Mesodermal cell (in vitro differentiated cells): ENCODE measurements around the gene RIC3.

ENCODE experiments used
- H3K27ac ChIP-seq: 2 replicates; pipeline ENCODE4 v1.7.0; 2013; ENCODE audit warnings: mild to moderate bottlenecking, low read depth, low read length, moderate library complexity; ENCODE audit not compliant: severe bottlenecking
- H3K36me3 ChIP-seq: 2 replicates; pipeline ENCODE4 v1.7.1; 2013; ENCODE audit warnings: mild to moderate bottlenecking, low read length, moderate library complexity; ENCODE audit not compliant: control insufficient read depth, insufficient read depth
- H3K4me1 ChIP-seq: one replicate; pipeline ENCODE4 v1.7.1; 2013; ENCODE audit warnings: mild to moderate bottlenecking, low read length; ENCODE audit not compliant: insufficient read depth, control insufficient read depth, poor library complexity, severe bottlenecking
- H3K4me3 ChIP-seq: 2 replicates; pipeline ENCODE4 v1.7.0; 2013; ENCODE audit warnings: low read length, control low read depth, mild to moderate bottlenecking; ENCODE audit not compliant: insufficient read depth, poor library complexity, severe bottlenecking; ENCODE audit errors: extremely low read depth
- H3K9me3 ChIP-seq: 2 replicates; pipeline ENCODE4 v1.7.1; 2013; ENCODE audit warnings: mild to moderate bottlenecking, low read length, moderate library complexity; ENCODE audit not compliant: control insufficient read depth
- WGBS, 2 experiments: methylation state at CpG; one replicate each; pipeline ENCODE4 v1.1.5; 2013; ENCODE audit warnings: missing lambda C conversion rate in 2 of 2; ENCODE audit not compliant: insufficient coverage in 2 of 2; 5-methylcytosine and 5-hydroxymethylcytosine counted together

The RIC3 gene

DNA sequence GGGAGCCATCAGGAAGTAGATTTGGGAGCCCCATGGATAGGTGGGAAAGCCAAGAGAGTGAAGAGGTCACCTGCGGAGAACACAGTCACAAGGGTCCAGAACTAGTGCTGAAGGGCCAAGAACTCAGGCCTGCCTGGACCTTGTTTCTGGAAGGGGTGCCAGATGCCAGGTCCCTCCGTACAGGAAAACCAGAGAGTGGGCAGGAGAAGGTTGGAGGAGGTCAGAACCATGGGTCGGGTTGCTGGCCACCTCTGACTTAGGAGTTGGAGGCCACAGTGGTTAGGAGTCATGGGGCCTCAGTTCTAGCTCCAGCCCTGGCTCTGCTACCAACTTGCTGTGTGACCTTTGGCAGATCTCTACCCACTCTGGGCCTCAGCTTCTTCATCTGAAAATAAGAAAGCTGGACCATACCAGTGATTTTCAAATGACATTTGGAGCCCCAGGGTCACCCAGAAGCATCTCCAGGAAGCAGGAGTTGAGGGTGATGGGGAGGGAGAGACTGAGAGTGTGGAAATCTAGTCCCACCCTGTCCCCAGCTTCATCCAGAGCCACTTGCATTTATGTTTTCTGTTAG is 108.6 kb downstream of the RIC3 start:
- Histone ChIP-seq H3K9me3 (no peaks in the 10 kb centered on the region), H3K4me1 (no peaks in the 10 kb centered on the region), H3K4me3 (no peak overlapping the region), H3K27ac (no peak overlapping the region), H3K36me3 (no peaks in the 10 kb centered on the region)
- WGBS, 2 experiments: 91 to 97% methylated on average over 3 of the region's 3 CpGs

DNA sequence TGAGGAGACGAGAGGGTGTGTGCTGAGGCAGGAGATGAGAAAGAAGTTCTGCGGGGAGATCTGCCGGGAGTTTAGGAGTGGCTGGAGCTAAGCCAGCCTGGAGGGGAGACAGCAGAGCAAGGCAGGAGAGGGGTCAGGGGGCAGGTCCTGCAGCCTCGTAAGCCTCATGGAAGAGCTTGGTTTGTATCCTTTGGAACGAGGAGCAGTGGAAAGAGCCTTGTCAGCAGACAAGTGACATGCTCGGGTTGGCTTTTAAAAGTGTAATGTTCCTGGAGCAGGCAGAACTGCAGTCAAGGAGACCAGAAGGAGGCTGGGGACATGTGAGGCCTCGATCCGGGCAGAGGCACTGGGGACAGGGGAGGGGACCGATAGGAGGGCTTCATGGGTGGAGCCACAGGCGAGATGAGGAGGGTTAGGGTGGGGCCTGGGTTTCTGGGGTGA is 109.2 kb downstream of the RIC3 start:
- Histone ChIP-seq H3K36me3 (no peaks in the 10 kb centered on the region), H3K27ac (no peak overlapping the region), H3K4me3 (no peak overlapping the region), H3K9me3 (no peaks in the 10 kb centered on the region), H3K4me1 (no peaks in the 10 kb centered on the region)
- 70 to 72% methylated on average over 9 to 10 of the region's 10 CpGs for WGBS, 2 experiments

DNA sequence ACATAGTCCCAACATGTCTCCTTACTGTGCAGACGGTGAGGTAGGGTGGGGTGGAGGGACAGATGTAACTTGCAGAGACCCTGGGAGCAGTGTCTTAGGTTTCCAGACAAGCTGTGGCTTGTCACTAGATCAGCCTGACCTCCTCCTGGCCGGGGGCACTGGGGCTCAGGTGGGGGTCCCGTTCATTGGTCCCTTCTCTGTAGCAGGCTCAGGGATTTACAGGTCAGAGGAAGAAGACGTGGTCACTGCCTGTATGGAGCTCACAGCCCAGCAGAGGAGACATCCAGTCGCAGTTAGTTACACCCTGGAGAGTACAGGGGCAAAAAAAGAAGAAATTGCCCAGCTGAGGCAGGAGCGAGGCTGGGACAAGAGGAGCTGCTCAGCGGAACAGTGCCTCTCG is 109.8 kb downstream of the RIC3 start:
- H3K4me3 ChIP-seq: no peak overlapping the region
- H3K4me1 ChIP-seq: no peaks in the 10 kb centered on the region
- no peak overlapping the region for H3K27ac ChIP-seq
- 93 to 94% methylated on average over 7 of the region's 8 CpGs for WGBS, 2 experiments
- H3K9me3 ChIP-seq: no peaks in the 10 kb centered on the region
- H3K36me3 ChIP-seq: no peaks in the 10 kb centered on the region

DNA sequence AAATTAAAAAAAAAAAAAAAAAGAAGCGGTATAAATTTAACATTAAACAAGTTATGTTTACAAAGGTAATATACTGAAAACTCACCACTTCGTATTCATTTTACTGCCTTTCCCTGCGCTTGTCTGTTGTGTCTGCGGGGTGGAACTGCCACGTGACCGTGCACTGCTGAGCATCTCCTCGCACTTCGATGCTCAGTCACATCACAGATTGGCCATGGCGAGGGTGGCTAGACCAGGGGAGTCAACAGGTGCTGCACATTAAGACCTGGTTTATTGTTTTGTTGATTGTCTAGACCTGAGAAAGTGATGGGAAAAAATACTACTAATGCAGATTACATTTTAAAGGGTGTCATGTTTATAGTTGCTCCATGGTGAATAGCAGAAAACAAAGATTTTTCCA is 110.6 kb downstream of the RIC3 start:
- Histone ChIP-seq H3K27ac (no peak overlapping the region), H3K4me1 (no peaks in the 10 kb centered on the region), H3K36me3 (no peaks in the 10 kb centered on the region), H3K9me3 (no peaks in the 10 kb centered on the region), H3K4me3 (no peak overlapping the region)
- 89 to 97% methylated on average over 8 of the region's 9 CpGs for WGBS, 2 experiments

DNA sequence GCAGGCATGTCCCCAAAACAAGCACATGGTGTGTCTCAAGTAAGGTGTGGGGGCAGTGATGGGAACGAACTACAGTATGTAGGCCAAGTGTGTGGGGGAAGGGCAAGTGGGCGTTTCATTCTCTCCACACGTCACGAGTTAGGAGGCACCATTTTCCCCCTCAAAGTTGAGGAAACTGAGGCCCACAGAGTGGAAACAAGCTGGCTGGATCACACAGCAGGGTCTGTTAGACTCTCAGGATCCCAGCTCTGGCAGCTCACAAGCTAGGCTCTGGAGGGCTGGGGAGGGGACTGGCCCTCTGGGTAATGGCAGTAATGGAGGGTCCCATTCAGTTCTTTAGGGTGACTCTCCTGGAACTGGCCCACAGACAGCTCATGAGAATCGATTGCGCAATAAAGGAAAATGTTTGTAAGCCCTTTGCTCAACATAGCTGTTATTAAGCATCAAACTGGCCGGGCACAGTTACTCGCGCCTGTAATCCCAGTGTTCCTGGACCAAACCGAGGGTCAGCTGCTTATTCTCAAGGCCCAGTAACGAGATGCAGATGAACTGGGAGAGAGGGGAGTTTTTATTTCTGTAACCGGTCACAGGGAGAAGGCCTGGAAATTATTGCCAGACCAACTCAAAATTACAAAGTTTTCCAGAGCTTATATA is 111.9 kb downstream of the RIC3 start:
- Histone ChIP-seq H3K9me3 (no peaks in the 10 kb centered on the region), H3K36me3 (no peaks in the 10 kb centered on the region), H3K27ac (no peak overlapping the region), H3K4me3 (no peak overlapping the region), H3K4me1 (no peaks in the 10 kb centered on the region)
- WGBS, 2 experiments: 91 to 94% methylated on average over 9 to 10 of the region's 12 CpGs
